ENCODE data around the gene DDAH1. TPM values are rescaled to one million over a fixed set of nuclear protein-coding genes. Genes with fewer than 3 reads are reported as not detected.

Gene DDAH1
- total RNA-seq, 4 donors from 2014 or later: 8.3 to 21.1 (median 13.3) TPM

DNA sequence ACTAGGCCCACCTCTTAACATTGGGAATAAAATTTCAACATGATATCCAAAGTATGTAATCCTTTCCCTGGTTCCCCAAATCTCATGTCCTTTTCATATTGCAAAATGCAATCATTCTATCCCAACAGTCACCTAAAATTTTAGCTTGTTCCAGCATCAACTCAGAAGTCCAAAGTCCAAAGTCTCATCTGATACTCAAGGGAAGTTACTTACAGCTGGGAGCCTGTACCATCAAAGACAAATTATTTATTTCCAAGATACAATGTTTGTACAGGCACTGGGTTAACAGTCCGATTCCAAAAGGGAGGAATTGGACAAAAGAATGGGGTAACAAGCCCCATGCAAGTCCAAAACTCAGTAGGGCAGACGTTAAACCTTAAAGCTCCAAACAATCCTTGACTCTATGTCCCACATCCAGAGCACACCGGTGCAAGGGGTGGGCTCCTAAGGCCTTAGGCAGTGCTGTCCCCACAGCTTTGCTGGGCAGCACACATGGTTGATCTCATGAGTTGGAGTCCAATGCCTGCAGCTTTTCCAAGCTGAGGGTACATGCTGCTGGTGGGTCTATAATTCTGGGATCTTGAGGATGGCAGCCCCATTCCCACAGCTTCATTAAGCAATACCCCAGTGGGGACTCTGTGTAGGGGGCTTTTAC, 78.8 kb downstream of the DDAH1 start:
- no peak overlapping the region for H3K4me3 ChIP-seq (ENCODE audit: low read depth, poor library complexity, severe bottlenecking)
- WGBS, 2 donors: 88 to 92% methylated on average over 3 of the region's 3 CpGs
- TF ChIP-seq CTCF (IDR thresholded peaks at IDR 0.05): no peak
- TF ChIP-seq POLR2A (IDR thresholded peaks at IDR 0.05): no peak
- intact Hi-C loops (cut with DNase I; ENCODE audit: low total_unique reads): no loop called here
- no peak for DNase-seq (ENCODE audit: low spot score in 2 of 2)

DNA sequence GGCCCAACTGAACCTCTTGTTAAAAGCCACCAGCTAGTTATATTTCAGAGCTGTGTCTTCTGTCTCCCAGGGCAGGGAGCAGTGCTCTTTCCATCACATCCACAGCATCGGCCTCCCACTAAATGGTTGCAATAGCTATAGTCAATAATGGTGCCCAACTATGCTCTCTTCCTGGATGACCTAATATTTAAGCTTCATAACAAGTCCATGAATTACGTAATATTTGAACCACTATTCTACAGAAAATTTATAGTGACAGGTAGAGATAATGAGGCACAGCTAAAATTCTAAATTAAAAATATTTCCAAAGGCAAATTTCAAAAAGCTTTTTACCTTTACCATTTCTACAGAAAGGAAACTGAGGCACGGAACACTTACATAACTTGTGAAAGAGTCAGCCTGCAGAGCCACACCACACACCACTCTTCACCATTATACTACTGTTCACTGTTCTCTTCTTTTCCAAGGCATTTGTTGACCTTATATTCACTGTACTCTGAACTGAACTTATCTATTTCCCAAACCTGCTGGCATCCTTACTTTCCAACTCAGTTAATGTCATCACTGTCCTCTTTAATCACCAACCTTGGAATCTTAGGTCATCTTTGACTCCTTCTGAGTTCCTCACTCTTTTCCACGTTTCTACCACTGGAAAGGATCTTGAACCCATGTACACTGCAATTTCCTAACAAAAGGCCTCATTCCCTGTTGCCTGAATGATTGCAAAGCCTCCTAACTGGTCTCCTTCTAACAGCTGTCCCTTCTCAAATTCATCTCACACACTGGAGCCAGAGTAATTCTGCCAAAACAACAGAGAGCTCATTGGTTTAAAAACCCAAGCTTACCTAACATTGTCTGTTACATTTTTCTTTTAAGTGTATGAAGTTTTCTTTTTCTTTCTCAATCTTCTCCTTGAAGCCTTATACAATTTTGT, 85.5 kb downstream of the DDAH1 start:
- TF ChIP-seq POLR2A (IDR thresholded peaks at IDR 0.05) (no peak), CTCF (IDR thresholded peaks at IDR 0.05) (no peak)
- H3K4me3 ChIP-seq (ENCODE audit: low read depth, poor library complexity, severe bottlenecking): no peak overlapping the region
- intact Hi-C loops (cut with DNase I; ENCODE audit: low total_unique reads): no loop called here
- no peak for DNase-seq (ENCODE audit: low spot score in 2 of 2)
- 92 to 94% methylated on average over 4 of the region's 4 CpGs for whole genome bisulfite sequencing, 2 donors

- no peak for DNase-seq (ENCODE audit: low spot score in 2 of 2)
- WGBS, 2 donors: 86 to 98% methylated on average over 2 of the region's 2 CpGs
- no peak for TF ChIP-seq POLR2A (IDR thresholded peaks at IDR 0.05)
- no peak for TF ChIP-seq CTCF (IDR thresholded peaks at IDR 0.05)
- no peak overlapping the region for H3K4me3 ChIP-seq (ENCODE audit: low read depth, poor library complexity, severe bottlenecking)
- intact Hi-C loops (cut with DNase I; ENCODE audit: low total_unique reads): no loop called here
Measured at GRCh38 chr1:85378534-85378933, 86.4 kb downstream of the DDAH1 start.

GRCh38 chr1:85376356-85376755, 88.6 kb downstream of the DDAH1 start:
- DNase-seq (ENCODE audit: low spot score in 2 of 2): no peak
- TF ChIP-seq CTCF (IDR thresholded peaks at IDR 0.05) (no peak), POLR2A (IDR thresholded peaks at IDR 0.05) (no peak)
- H3K4me3 ChIP-seq (ENCODE audit: low read depth, poor library complexity, severe bottlenecking): no peak overlapping the region
- intact Hi-C loops (cut with DNase I; ENCODE audit: low total_unique reads): no loop called here
- 57 to 93% methylated on average over 1 of the region's 1 CpG for WGBS, 2 donors

GRCh38 chr1:85375493-85375892, 89.5 kb downstream of the DDAH1 start:
- H3K4me3 ChIP-seq (ENCODE audit: low read depth, poor library complexity, severe bottlenecking): no peak overlapping the region
- intact Hi-C loops (cut with DNase I; ENCODE audit: low total_unique reads): no loop called here
- DNase-seq (ENCODE audit: low spot score in 2 of 2): no peak
- TF ChIP-seq POLR2A (IDR thresholded peaks at IDR 0.05) (no peak), CTCF (IDR thresholded peaks at IDR 0.05) (no peak)
- WGBS, 2 donors: 84 to 89% methylated on average over 2 of the region's 2 CpGs
